Omental fat pad (tissue), 4 donors: ENCODE results near the gene TFCP2. TPM values are rescaled to one million over a fixed set of nuclear protein-coding genes. Genes with fewer than 3 reads are reported as not detected.

Source experiments
- ATAC-seq: fragments of 150-250 bp; one replicate; pipeline ENCODE4 v1.9.1; 2016; ENCODE audit warnings: mild to moderate bottlenecking, moderate library complexity; ENCODE audit not compliant: low FRiP score
- DNase-seq: peaks from one replicate; pipeline ENCODE4 v3.0.0-alpha.2; 2019; ENCODE audit warnings: low spot score
- total RNA-seq, 4 donors: library from RNA; depleted of rRNA; stranded (reverse); fragments of >200 nt; gene quantifications; one replicate each; pipeline ENCODE4 v1.1.0, GENCODE V29; 2016
- TF ChIP-seq, protein P1 (sequence below), 3 donors: fragments of 450-650 bp; IDR thresholded peaks; one replicate each; pipeline ENCODE4 v1.5.1; 2016 to 2017; ENCODE audit warnings: antibody characterized with exemption in 3 of 3, mild to moderate bottlenecking in 3 of 3, moderate library complexity in 2 of 3

TFCP2 gene
- total RNA-seq, 4 donors from 2014 or later: 10.1 to 14.3 (median 12.2) TPM

GRCh38 chr12:51197736-51198567 lies 25.0 kb upstream of the TFCP2 start:
- TF ChIP-seq, protein P1, sequence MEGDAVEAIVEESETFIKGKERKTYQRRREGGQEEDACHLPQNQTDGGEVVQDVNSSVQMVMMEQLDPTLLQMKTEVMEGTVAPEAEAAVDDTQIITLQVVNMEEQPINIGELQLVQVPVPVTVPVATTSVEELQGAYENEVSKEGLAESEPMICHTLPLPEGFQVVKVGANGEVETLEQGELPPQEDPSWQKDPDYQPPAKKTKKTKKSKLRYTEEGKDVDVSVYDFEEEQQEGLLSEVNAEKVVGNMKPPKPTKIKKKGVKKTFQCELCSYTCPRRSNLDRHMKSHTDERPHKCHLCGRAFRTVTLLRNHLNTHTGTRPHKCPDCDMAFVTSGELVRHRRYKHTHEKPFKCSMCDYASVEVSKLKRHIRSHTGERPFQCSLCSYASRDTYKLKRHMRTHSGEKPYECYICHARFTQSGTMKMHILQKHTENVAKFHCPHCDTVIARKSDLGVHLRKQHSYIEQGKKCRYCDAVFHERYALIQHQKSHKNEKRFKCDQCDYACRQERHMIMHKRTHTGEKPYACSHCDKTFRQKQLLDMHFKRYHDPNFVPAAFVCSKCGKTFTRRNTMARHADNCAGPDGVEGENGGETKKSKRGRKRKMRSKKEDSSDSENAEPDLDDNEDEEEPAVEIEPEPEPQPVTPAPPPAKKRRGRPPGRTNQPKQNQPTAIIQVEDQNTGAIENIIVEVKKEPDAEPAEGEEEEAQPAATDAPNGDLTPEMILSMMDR (IDR thresholded peaks at IDR 0.05): no peak
- ATAC-seq (peak; percentile 16), DNase-seq (no peak)

GRCh38 chr12:51196547-51196946 lies 23.6 kb upstream of the TFCP2 start:
- no peak for DNase-seq
- ATAC-seq: no peak
- TF ChIP-seq, protein P1 (IDR thresholded peaks at IDR 0.05): no peak

- no peak for ATAC-seq
- no peak for DNase-seq
- TF ChIP-seq, protein P1 (IDR thresholded peaks at IDR 0.05): no peak
Measured at GRCh38 chr12:51195841-51196240, 22.9 kb upstream of the TFCP2 start.

DNA sequence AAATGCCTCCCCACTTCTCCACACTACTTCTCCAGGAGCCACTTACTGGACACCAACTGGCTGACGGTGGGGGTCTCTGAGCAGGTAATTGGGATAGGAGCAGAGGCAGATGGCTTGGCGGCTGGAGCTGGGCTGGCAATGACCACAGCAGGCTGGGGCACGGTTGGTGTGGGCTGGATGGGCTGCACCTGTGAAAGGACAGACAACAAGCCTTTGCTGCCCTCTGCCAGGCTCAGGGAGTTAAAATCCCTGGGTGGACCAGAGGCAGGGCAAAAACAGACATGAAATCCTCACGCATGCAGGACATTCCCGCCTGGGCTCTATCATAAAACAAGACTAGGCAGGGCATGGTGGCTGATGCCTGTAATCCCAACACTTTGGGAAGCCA lies 19.3 kb upstream of the TFCP2 start:
- ATAC-seq: no peak
- DNase-seq: no peak
- TF ChIP-seq, protein P1 (IDR thresholded peaks at IDR 0.05): no peak

GRCh38 chr12:51191516-51192283 lies 18.8 kb upstream of the TFCP2 start:
- ATAC-seq (no peak), DNase-seq (no peak)
- TF ChIP-seq, protein P1 (IDR thresholded peaks at IDR 0.05): no peak

DNA sequence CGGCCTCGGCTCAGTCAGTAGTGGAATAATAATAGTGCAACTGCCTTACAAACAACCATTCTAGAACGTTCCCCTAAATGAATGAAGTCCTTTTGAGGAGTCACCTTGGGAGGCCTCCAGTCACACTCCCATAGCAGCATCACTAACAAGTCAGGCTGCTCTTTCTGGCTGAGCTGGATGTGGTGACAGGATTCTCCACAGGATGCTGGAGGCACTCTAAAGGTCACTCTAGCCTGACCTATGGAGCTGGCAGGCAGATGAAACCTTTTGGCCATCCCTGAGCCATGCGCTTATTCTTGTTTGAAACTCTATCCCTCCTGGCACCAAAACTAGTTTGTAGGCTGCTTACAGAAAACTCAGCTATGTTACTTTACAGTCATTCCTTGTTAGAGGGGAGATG lies 17.9 kb upstream of the TFCP2 start:
- no peak for ATAC-seq
- TF ChIP-seq, protein P1 (IDR thresholded peaks at IDR 0.05): no peak
- no peak for DNase-seq
